Measurements from ENCODE around the gene FOXRED2.

FOXRED2 gene

DNA sequence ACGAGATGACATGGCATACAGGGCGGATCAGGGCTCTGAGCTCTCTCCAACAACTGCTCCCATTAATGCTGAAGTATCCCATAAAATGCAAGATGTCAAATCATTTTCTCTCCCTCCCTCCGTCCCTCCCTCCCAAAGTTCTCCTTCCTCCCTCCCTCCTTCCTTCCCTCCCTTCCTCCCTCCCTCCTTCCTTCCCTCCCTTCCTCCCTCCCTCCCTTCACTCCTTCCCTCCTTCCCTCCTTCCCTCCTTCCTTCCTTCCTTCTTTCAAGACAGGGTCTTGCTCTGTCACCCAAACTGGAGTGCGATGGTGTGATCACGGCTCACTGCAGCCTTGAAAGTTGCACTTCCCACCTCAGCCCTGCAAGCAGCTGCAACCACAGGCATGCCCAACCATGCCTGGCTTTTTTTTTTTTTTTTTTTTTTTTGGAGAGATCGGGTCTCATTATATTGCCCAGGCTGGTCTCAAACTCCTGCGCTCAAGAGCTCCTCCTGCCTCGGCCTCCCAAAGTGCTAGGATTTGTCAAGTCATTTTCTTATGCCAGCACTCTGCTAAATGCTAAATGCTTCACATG lies 63.6 kb downstream of the FOXRED2 start:
- no peaks in the 10 kb centered on the region for H3K36me3 ChIP-seq (ENCODE audit: insufficient read depth, insufficient read length, low read length)
- H3K4me3 ChIP-seq (ENCODE audit: insufficient read length, low read depth), result no peak overlapping the region
- no peaks in the 10 kb centered on the region for H3K9me3 ChIP-seq (ENCODE audit: insufficient read depth, low read length)
- no peak for TF ChIP-seq YY1 (IDR thresholded peaks at IDR 0.05; ENCODE audit: insufficient read depth, insufficient read length)
- no peak for TF ChIP-seq ZNF274 (IDR thresholded peaks at IDR 0.05; ENCODE audit: low read depth, low read length)
- no peak for TF ChIP-seq SUZ12 (IDR thresholded peaks at IDR 0.05; ENCODE audit: extremely low read depth, insufficient read depth, insufficient read length)
- H3K9ac ChIP-seq (ENCODE audit: insufficient read length, low read depth), result no peak overlapping the region
- DNase-seq (ENCODE audit: low read depth, low spot score), result no peak
- H3K4me1 ChIP-seq (ENCODE audit: insufficient read depth, insufficient read length), result peaks cover 5% of the 10 kb centered on the region
- H3K27me3 ChIP-seq (ENCODE audit: insufficient read depth, insufficient read length), result no peaks in the 10 kb centered on the region

DNA sequence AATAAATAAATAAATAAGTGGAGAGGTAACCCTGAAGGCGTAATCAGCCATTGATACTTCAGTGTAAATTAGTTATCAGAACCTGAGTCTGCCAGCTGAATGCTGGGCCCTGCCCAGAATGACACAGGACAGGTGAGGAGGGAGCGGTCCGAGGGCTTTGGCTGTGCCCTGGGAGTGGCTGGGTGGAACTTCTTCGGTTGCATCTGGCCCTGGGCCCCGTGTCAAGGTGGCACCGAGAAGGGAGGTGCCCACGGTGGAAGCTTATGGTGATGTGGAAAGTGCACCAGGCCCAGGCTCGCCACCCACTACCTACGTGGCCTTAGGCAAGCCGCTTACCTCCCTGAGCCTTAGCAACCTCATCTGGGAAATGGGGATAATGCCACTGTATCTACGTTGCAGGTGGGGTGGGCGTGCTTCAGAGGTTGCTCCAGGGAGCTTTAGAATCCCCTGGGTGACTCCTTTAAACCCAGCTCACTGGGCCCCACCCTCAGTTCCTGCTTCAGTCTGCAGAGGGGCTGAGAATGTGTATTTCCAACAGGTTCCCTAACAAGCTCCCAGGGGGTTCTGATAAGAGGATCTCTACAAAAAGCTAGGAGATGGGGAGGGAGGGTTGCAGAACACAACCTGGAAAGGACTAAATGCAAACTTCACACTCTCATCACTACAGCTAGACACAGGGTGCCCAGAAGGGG lies 64.2 kb downstream of the FOXRED2 start:
- H3K27me3 ChIP-seq (ENCODE audit: insufficient read depth, insufficient read length), result no peaks in the 10 kb centered on the region
- DNase-seq (ENCODE audit: low read depth, low spot score), result no peak
- TF ChIP-seq YY1 (IDR thresholded peaks at IDR 0.05; ENCODE audit: insufficient read depth, insufficient read length) (no peak), ZNF274 (IDR thresholded peaks at IDR 0.05; ENCODE audit: low read depth, low read length) (no peak), SUZ12 (IDR thresholded peaks at IDR 0.05; ENCODE audit: extremely low read depth, insufficient read depth, insufficient read length) (no peak)

DNA sequence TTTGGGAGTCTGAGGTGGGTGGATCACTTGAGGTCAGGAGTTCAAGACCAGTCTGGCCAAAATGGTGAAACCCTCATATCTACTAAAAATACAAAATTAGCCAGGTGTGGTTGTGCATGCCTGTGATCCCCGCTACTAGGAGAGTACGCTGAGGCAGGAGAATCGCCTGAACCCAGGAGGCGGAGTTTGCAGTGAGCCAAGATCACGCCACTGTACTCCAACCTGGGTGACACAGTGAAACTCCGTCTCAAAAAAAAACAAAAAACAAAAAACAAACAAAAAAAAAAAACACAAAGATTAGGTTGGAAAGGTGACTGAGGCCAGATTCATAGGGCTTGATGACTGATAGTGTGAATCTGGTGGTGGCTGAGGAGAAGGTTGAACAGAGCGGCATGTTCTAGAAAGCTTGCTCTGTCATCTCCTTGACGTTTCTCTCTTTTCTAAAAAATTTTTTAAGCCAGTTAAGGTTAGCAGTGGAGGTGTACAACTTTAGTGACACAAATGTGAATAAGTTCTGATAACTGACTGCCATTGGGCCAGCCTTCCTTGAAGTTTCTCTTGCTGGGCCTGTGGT lies 66.3 kb downstream of the FOXRED2 start:
- Histone ChIP-seq H3K9me3 (ENCODE audit: insufficient read depth, low read length) (no peaks in the 10 kb centered on the region), H3K4me1 (ENCODE audit: insufficient read depth, insufficient read length) (peaks cover 5% of the 10 kb centered on the region), H3K4me3 (ENCODE audit: insufficient read length, low read depth) (no peak overlapping the region), H3K36me3 (ENCODE audit: insufficient read depth, insufficient read length, low read length) (no peaks in the 10 kb centered on the region), H3K9ac (ENCODE audit: insufficient read length, low read depth) (no peak overlapping the region), H3K27me3 (ENCODE audit: insufficient read depth, insufficient read length) (no peaks in the 10 kb centered on the region)
- DNase-seq (ENCODE audit: low read depth, low spot score), result no peak
- TF ChIP-seq YY1 (IDR thresholded peaks at IDR 0.05; ENCODE audit: insufficient read depth, insufficient read length) (no peak), ZNF274 (IDR thresholded peaks at IDR 0.05; ENCODE audit: low read depth, low read length) (no peak), SUZ12 (IDR thresholded peaks at IDR 0.05; ENCODE audit: extremely low read depth, insufficient read depth, insufficient read length) (no peak)

More for the DNA sequence above, 64.2 kb downstream of the FOXRED2 start:
- no peaks in the 10 kb centered on the region for H3K36me3 ChIP-seq (ENCODE audit: insufficient read depth, insufficient read length, low read length)
- no peaks in the 10 kb centered on the region for H3K9me3 ChIP-seq (ENCODE audit: insufficient read depth, low read length)
- H3K9ac ChIP-seq (ENCODE audit: insufficient read length, low read depth), result no peak overlapping the region
- H3K4me1 ChIP-seq (ENCODE audit: insufficient read depth, insufficient read length), result peaks cover 5% of the 10 kb centered on the region
- no peak overlapping the region for H3K4me3 ChIP-seq (ENCODE audit: insufficient read length, low read depth)

DNA sequence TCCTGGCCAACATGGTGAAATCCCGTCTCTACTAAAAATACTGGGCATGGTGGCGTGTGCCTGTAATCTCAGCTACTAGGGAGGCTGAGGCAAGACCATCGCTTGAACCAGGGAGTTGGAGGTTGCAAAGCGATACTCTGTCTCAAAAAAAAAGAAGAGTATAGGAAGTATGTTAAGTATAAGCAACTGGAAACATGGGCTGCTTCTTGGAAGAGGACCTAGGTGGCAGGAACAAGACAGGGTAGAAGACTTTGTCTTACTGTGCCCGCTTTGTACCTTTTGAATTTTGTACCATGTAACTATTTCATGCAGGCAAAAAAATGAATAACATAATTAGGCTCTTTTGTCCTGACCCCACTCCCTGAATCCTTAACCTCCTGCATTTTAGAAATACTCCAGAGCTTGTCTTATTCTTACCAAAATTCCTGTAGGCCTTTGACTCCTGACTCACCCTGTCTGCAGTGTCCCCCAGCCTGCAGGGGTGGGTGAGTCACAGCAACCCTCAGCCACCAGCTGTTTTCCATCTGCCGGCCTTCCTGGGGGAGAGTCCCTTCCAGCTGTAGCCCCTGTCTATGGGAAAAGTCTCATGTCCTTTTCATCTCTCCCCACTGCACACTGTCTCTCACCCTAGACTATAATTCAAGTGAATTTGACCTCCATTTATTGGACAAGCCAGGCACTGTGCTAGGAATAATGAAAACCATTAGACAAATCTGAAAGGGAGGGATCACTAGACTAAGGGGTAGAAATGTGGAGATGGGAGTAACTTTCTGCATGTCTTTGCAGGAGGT lies 67.2 kb downstream of the FOXRED2 start:
- Histone ChIP-seq H3K9ac (ENCODE audit: insufficient read length, low read depth) (no peak overlapping the region), H3K4me1 (ENCODE audit: insufficient read depth, insufficient read length) (peaks cover 5% of the 10 kb centered on the region), H3K36me3 (ENCODE audit: insufficient read depth, insufficient read length, low read length) (no peaks in the 10 kb centered on the region), H3K4me3 (ENCODE audit: insufficient read length, low read depth) (no peak overlapping the region), H3K9me3 (ENCODE audit: insufficient read depth, low read length) (no peaks in the 10 kb centered on the region), H3K27me3 (ENCODE audit: insufficient read depth, insufficient read length) (no peaks in the 10 kb centered on the region)
- no peak for TF ChIP-seq YY1 (IDR thresholded peaks at IDR 0.05; ENCODE audit: insufficient read depth, insufficient read length)
- no peak for TF ChIP-seq SUZ12 (IDR thresholded peaks at IDR 0.05; ENCODE audit: extremely low read depth, insufficient read depth, insufficient read length)
- TF ChIP-seq ZNF274 (IDR thresholded peaks at IDR 0.05; ENCODE audit: low read depth, low read length), result no peak
- no peak for DNase-seq (ENCODE audit: low read depth, low spot score)

Measured in NT2/D1 (cell line).